GM12878 (cell line): ENCODE data around the gene KIF26A. TPM values are rescaled to one million over a fixed set of nuclear protein-coding genes. Genes with fewer than 3 reads are reported as not detected.

Experiments
- ATAC-seq: fragments of 200-7000 bp; cut with Tn5 transposase; 3 replicates; pipeline ENCODE4 v1.9.1; 2020; ENCODE audit warnings: mild to moderate bottlenecking, moderate library complexity
- BruUV-seq: library from RNA; stranded (reverse); fragments of 400-500 nt; replicated peaks from 2 replicates; lab custom pipeline; 2021; lab: Mats Ljungman, UMichigan
- CTCF ChIA-PET: fragments of 300-600 bp; sonication (Branson Sonifier 250); formaldehyde crosslinking; extraction: SDS; loops from one replicate; lab custom pipeline; 2021; ENCODE audit warnings: inconsistent platforms; lab: Yijun Ruan, JAX
- POLR2A ChIA-PET: fragments of 350-600 bp; formaldehyde crosslinking; extraction: SDS; loops from one replicate; lab custom pipeline; 2021; ENCODE audit warnings: inconsistent platforms; lab: Charles Lee
- RAD21 ChIA-PET: fragments of 300-600 bp; sonication (Branson Sonifier 250); formaldehyde crosslinking; loops from one replicate; lab custom pipeline; 2023; ENCODE audit warnings: antibody characterized with exemption; ENCODE audit not compliant: unreplicated experiment; lab: Charles Lee
- SMC1A ChIA-PET: fragments of 300-600 bp; sonication (Branson Sonifier 250); formaldehyde crosslinking; loops from one replicate; lab custom pipeline; 2023; ENCODE audit not compliant: unreplicated experiment, uncharacterized antibody; lab: Charles Lee
- DNase-seq: peaks from one replicate; pipeline ENCODE4 v3.0.0-alpha.2; 2011; ENCODE audit warnings: low read depth, low spot score
- FAIRE-seq: peaks from 3 replicates; lab custom pipeline; 2011; peaks lifted over from hg19 to GRCh38; lab: Jason Lieb, UNC
- H2AFZ ChIP-seq: 2 replicates; pipeline ENCODE4 v1.6.0; 2011; ENCODE audit warnings: low read depth, low read length, control low read depth; ENCODE audit not compliant: control insufficient read depth
- H3K27ac ChIP-seq: 2 replicates; pipeline ENCODE4 v1.5.1; 2011; ENCODE audit warnings: control low read depth; ENCODE audit not compliant: control insufficient read depth, insufficient read depth
- H3K27me3 ChIP-seq, 2 experiments: replicated peaks in 1 of 2; 2 replicates each; pipeline versions ENCODE4 v1.6.0 to v1.6.1; 2011; ENCODE audit warnings: low read length in 1 of 2; ENCODE audit not compliant: control insufficient read depth in 2 of 2, insufficient read depth in 2 of 2
- H3K36me3 ChIP-seq, 2 experiments: 2 replicates each; pipeline ENCODE4 v1.5.1; 2011; ENCODE audit warnings: low read length in 1 of 2; ENCODE audit not compliant: control insufficient read depth in 2 of 2, insufficient read depth in 2 of 2
- H3K4me1 ChIP-seq: 2 replicates; pipeline ENCODE4 v1.6.1; 2011; ENCODE audit warnings: mild to moderate bottlenecking, low read length, moderate library complexity, mixed read lengths; ENCODE audit not compliant: control insufficient read depth, insufficient read depth
- H3K4me2 ChIP-seq: 2 replicates; pipeline ENCODE4 v1.6.0; 2011; ENCODE audit warnings: control low read depth; ENCODE audit not compliant: control insufficient read depth, insufficient read depth
- H3K4me3 ChIP-seq: fragments of 200-600 bp; sonication (generic); 2 replicates; pipeline ENCODE4 v1.5.1; 2016
- H3K79me2 ChIP-seq: 2 replicates; pipeline ENCODE4 v1.6.0; 2011; ENCODE audit warnings: low read length; ENCODE audit not compliant: control insufficient read depth, insufficient read depth
- H3K9ac ChIP-seq: 2 replicates; pipeline ENCODE4 v1.8.0; 2011; ENCODE audit warnings: low read length, control low read depth, mixed read lengths; ENCODE audit not compliant: control insufficient read depth, insufficient read depth
- H3K9me3 ChIP-seq: replicated peaks from 3 replicates; pipeline ENCODE4 v1.5.1; 2011; ENCODE audit warnings: mild to moderate bottlenecking, low read length; ENCODE audit not compliant: control insufficient read depth, insufficient read depth
- H4K20me1 ChIP-seq: 2 replicates; pipeline ENCODE4 v1.6.0; 2011; ENCODE audit not compliant: control insufficient read depth, insufficient read depth
- BACH1 ChIP-seq: fragments of 450-650 bp; IDR thresholded peaks from 2 replicates; pipeline ENCODE4 v1.6.1; 2017; ENCODE audit warnings: mild to moderate bottlenecking, borderline replicate concordance
- CHD2 ChIP-seq: IDR thresholded peaks from 2 replicates; pipeline ENCODE4 v1.6.1; 2011; ENCODE audit warnings: low read depth, low read length, improper control_type of control experiment, borderline replicate concordance
- CHD4 ChIP-seq: fragments of 200-600 bp; sonication (generic); IDR thresholded peaks from 2 replicates; pipeline ENCODE4 v1.6.1; 2016; ENCODE audit warnings: mild to moderate bottlenecking
- ETV6 ChIP-seq, 2 experiments: fragments of 450-650 bp in 1 of 2; IDR thresholded peaks in 1 of 2; conservative IDR thresholded peaks in 1 of 2; 2 replicates each; pipeline ENCODE4 v1.6.1; 2014; ENCODE audit warnings: antibody characterized with exemption in 1 of 2, borderline replicate concordance in 1 of 2, low read depth in 1 of 2, mild to moderate bottlenecking in 1 of 2, moderate library complexity in 1 of 2
- GABPA ChIP-seq: IDR thresholded peaks from 2 replicates; pipeline ENCODE4 v1.6.1; 2014; ENCODE audit warnings: antibody characterized with exemption, low read depth, mild to moderate bottlenecking, inconsistent platforms
- GATAD2B ChIP-seq: fragments of 450-650 bp; conservative IDR thresholded peaks from 2 replicates; pipeline ENCODE4 v1.6.1; 2017; ENCODE audit warnings: low read depth, mild to moderate bottlenecking, moderate library complexity
- HDAC6 ChIP-seq: fragments of 200-600 bp; sonication (generic); IDR thresholded peaks from one replicate; pipeline ENCODE4 v1.8.0; 2017; ENCODE audit warnings: antibody characterized with exemption; ENCODE audit not compliant: unreplicated experiment
- IKZF2 ChIP-seq, 2 experiments: fragments of 450-650 bp; IDR thresholded peaks; 2 replicates each; pipeline ENCODE4 v1.6.1; 2017; ENCODE audit warnings: mild to moderate bottlenecking in 2 of 2, moderate library complexity in 2 of 2
- NFYA ChIP-seq: IDR thresholded peaks from 2 replicates; pipeline ENCODE4 v1.6.1; 2011; ENCODE audit warnings: low read depth, mild to moderate bottlenecking, low read length, improper control_type of control experiment, borderline replicate concordance
- NRF1 ChIP-seq: conservative IDR thresholded peaks from 2 replicates; pipeline ENCODE4 v1.6.1; 2011; ENCODE audit warnings: mild to moderate bottlenecking, low read depth, low read length, improper control_type of control experiment
- PAX5 ChIP-seq: IDR thresholded peaks from 2 replicates; pipeline ENCODE4 v1.6.1; 2011; ENCODE audit warnings: low read depth, low read length, borderline replicate concordance
- POLR2A ChIP-seq: IDR thresholded peaks from 2 replicates; pipeline ENCODE4 v1.6.1; 2011; ENCODE audit warnings: low read depth, mild to moderate bottlenecking, low read length
- SP1 ChIP-seq: IDR thresholded peaks from one replicate; pipeline ENCODE4 v1.6.1; 2011; ENCODE audit warnings: low read depth, low read length
- WGBS: methylation state at CpG from one replicate; pipeline ENCODE4 v1.1.6; 2016; ENCODE audit warnings: low lambda C conversion rate; ENCODE audit not compliant: insufficient replicate concordance, insufficient coverage; ENCODE audit errors: missing lambda C conversion rate; 5-methylcytosine and 5-hydroxymethylcytosine counted together
- in situ Hi-C: fragments of 300-500 bp; cut with MboI; formaldehyde crosslinking; loops from 9 replicates; pipeline ENCODE4 v1.14.3; 2018; ENCODE audit warnings: mixed read lengths
- intact Hi-C: fragments of 100-400 bp; cut with micrococcal nuclease; formaldehyde crosslinking; loops from one replicate; pipeline ENCODE4 v1.14.2; 2022; ENCODE audit not compliant: unreplicated experiment
- polyA plus RNA-seq, 11 experiments: library from polyadenylated mRNA; depleted of rRNA in 4 of 11; unstranded in 6 of 11; stranded (reverse) in 5 of 11; fragments of >200 nt; fragmentation: Nextera tagmentation in 4 of 11; fragmentation: Illumina TruSeq in 1 of 11; extraction: Ambion mirVana in 4 of 11; extraction: Trizol in 1 of 11; gene quantifications; 1 replicate in 1 of 11; 2 replicates in 10 of 11; pipeline versions ENCODE4 v1.2.1 to v1.2.3, GENCODE V29; 2011 to 2016; ENCODE audit warnings: inconsistent platforms in 2 of 11, missing spikeins in 2 of 11, low read depth in 1 of 11
- total RNA-seq, 4 experiments: library from RNA; depleted of rRNA in 3 of 4; stranded (reverse); fragments of >200 nt in 3 of 4; fragmentation: Illumina TruSeq in 1 of 4; extraction: Trizol in 1 of 4; gene quantifications; 2 replicates each; pipeline versions ENCODE4 v1.2.1 to v1.2.3, GENCODE V29; 2013 to 2021
- TF ChIP-seq, protein P1 (sequence below): fragments of 450-650 bp; IDR thresholded peaks from 2 replicates; pipeline ENCODE4 v1.6.1; 2014; ENCODE audit warnings: mild to moderate bottlenecking
- TF ChIP-seq, protein P2 (sequence below): fragments of 450-650 bp; IDR thresholded peaks from 2 replicates; pipeline ENCODE4 v1.6.1; 2017; ENCODE audit warnings: mild to moderate bottlenecking, moderate library complexity

Gene KIF26A
- total and polyA plus RNA-seq, 10 of the 15 experiments (the other 5 are each of a cell fraction or from before 2014, with no cell fraction given): 0.05 TPM; not detected in 9

DNA sequence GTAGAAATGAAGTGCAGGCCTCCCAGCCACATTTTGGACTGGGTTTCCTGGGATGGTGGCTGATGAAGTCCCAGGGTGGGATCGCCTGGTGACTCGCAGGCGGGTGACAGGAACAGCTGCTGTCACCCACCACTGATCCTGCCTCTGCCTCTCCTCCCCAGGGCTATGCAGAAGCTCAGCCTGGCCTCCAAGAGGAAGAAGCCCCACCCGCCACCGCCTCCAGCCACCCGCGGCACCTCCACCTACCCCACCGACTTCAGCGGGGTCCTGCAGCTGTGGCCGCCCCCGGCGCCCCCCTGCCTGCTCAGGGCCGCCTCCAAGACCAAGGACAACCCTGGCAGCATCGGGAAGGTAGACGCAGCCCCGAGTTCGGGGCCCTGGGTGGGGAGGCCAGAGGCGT is 28.3 kb downstream of the KIF26A start:
- CTCF ChIA-PET: no interaction called here
- intact Hi-C loops: no loop called here
- no peaks in the 10 kb centered on the region for H3K27me3 ChIP-seq
- TF ChIP-seq GABPA (no peak), POLR2A (no peak), IKZF2 (IDR thresholded peaks at IDR 0.05) (no peak)
- TF ChIP-seq, protein P1, sequence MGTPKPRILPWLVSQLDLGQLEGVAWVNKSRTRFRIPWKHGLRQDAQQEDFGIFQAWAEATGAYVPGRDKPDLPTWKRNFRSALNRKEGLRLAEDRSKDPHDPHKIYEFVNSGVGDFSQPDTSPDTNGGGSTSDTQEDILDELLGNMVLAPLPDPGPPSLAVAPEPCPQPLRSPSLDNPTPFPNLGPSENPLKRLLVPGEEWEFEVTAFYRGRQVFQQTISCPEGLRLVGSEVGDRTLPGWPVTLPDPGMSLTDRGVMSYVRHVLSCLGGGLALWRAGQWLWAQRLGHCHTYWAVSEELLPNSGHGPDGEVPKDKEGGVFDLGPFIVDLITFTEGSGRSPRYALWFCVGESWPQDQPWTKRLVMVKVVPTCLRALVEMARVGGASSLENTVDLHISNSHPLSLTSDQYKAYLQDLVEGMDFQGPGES: no peak
- TF ChIP-seq, all 136 proteins: peak for 0
- no TSS peak for BruUV-seq
- FAIRE-seq (no peak), ATAC-seq (no peak), DNase-seq (no peak)
- H3K36me3 ChIP-seq: no peaks in the 10 kb centered on the region
- H2AFZ ChIP-seq: no peak overlapping the region
- ChIA-PET RAD21 (no interaction called here), POLR2A (no interaction called here), SMC1A (no interaction called here)
- H3K4me3 ChIP-seq: no peak overlapping the region
- 8% methylated on average over 13 of the region's 18 CpGs for WGBS
- no peak overlapping the region for H3K4me2 ChIP-seq
- in situ Hi-C loops: no loop called here
- H3K9ac ChIP-seq: no peak overlapping the region
- H4K20me1 ChIP-seq: no peaks in the 10 kb centered on the region
- no peaks in the 10 kb centered on the region for H3K79me2 ChIP-seq
- H3K4me1 ChIP-seq: no peaks in the 10 kb centered on the region
- H3K27ac ChIP-seq: no peak overlapping the region
- no peaks in the 10 kb centered on the region for H3K9me3 ChIP-seq

DNA sequence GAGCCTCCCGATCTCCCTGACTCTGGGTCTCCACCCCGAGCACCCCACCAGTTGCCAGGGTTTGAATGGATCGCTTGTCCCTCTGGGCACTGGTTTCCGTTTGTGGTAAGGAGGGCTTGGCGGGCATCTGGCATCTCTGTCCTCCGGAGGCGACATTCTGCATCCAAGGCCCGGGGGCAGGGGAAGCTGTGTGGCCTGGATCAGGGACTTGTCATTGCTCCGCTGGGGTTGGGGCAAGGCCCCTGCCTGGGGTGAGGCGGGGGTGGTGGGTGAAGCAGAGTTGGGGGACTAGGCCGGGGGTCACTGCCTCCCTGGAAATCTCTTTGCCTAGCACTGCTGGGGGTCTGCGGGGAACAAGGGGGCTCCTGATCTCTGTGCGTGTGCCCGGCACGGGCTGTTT is 30.2 kb downstream of the KIF26A start:
- Histone ChIP-seq H3K9ac (no peak overlapping the region), H3K27me3 (no peaks in the 10 kb centered on the region), H3K4me2 (no peak overlapping the region), H3K36me3 (no peaks in the 10 kb centered on the region), H2AFZ (no peak overlapping the region), H3K27ac (no peak overlapping the region), H4K20me1 (no peaks in the 10 kb centered on the region), H3K9me3 (no peaks in the 10 kb centered on the region), H3K79me2 (no peaks in the 10 kb centered on the region), H3K4me1 (no peaks in the 10 kb centered on the region), H3K4me3 (no peak overlapping the region)
- 34% methylated on average over 9 of the region's 15 CpGs for WGBS
- SMC1A ChIA-PET: no interaction called here
- in situ Hi-C loops (no loop called here), intact Hi-C loops (no loop called here)
- no peak for ATAC-seq
- POLR2A ChIA-PET: no interaction called here
- no TSS peak for BruUV-seq
- RAD21 ChIA-PET: no interaction called here
- CTCF ChIA-PET: no interaction called here
- no peak for FAIRE-seq
- DNase-seq: no peak
- no peak for TF ChIP-seq SP1
- TF ChIP-seq CHD4: no peak
- TF ChIP-seq PAX5: no peak
- TF ChIP-seq NFYA: no peak
- no peak for TF ChIP-seq NRF1
- no peak for TF ChIP-seq GATAD2B
- TF ChIP-seq HDAC6: no peak
- TF ChIP-seq ETV6 (conservative IDR thresholded peaks at IDR 0.05 in 1 of 2, IDR thresholded peaks at IDR 0.05 in 1 of 2; ENCODE audit: borderline replicate concordance in 1 of 2, low read depth in 1 of 2): no peak
- TF ChIP-seq CHD2: no peak
- no peak for TF ChIP-seq BACH1
- TF ChIP-seq, protein P2, sequence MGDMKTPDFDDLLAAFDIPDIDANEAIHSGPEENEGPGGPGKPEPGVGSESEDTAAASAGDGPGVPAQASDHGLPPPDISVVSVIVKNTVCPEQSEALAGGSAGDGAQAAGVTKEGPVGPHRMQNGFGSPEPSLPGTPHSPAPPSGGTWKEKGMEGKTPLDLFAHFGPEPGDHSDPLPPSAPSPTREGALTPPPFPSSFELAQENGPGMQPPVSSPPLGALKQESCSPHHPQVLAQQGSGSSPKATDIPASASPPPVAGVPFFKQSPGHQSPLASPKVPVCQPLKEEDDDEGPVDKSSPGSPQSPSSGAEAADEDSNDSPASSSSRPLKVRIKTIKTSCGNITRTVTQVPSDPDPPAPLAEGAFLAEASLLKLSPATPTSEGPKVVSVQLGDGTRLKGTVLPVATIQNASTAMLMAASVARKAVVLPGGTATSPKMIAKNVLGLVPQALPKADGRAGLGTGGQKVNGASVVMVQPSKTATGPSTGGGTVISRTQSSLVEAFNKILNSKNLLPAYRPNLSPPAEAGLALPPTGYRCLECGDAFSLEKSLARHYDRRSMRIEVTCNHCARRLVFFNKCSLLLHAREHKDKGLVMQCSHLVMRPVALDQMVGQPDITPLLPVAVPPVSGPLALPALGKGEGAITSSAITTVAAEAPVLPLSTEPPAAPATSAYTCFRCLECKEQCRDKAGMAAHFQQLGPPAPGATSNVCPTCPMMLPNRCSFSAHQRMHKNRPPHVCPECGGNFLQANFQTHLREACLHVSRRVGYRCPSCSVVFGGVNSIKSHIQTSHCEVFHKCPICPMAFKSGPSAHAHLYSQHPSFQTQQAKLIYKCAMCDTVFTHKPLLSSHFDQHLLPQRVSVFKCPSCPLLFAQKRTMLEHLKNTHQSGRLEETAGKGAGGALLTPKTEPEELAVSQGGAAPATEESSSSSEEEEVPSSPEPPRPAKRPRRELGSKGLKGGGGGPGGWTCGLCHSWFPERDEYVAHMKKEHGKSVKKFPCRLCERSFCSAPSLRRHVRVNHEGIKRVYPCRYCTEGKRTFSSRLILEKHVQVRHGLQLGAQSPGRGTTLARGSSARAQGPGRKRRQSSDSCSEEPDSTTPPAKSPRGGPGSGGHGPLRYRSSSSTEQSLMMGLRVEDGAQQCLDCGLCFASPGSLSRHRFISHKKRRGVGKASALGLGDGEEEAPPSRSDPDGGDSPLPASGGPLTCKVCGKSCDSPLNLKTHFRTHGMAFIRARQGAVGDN: no peak
